ENCODE measurements around the gene CPA4. TPM values are rescaled to one million over a fixed set of nuclear protein-coding genes. Genes with fewer than 3 reads are reported as not detected.
"Not testable (repeated sequence)": the region's sequence is repeated elsewhere in the genome, so short reads cannot be mapped to it uniquely, and the experiment has no call there.

Gene CPA4
- total RNA-seq, 2 donors from 2014 or later, result 9.6 to 10.2 TPM

GRCh38 chr7:130319541-130319940, 26.6 kb downstream of the CPA4 start:
- DNase-seq (no peak), ATAC-seq (no peak)
- no peaks in the 10 kb centered on the region for H3K27me3 ChIP-seq
- TF ChIP-seq POLR2A (IDR thresholded peaks at IDR 0.05) (no peak), CTCF (IDR thresholded peaks at IDR 0.05) (no peak)
- no peak overlapping the region for H3K4me3 ChIP-seq
- H3K27ac ChIP-seq, result no peak overlapping the region
- H3K9me3 ChIP-seq, result no peaks in the 10 kb centered on the region
- 93 to 100% methylated on average over 1 of the region's 1 CpG for WGBS, 2 donors
- intact Hi-C loops (cut with DNase I), result no loop called here
- no peaks in the 10 kb centered on the region for H3K4me1 ChIP-seq
- no peaks in the 10 kb centered on the region for H3K36me3 ChIP-seq (replicated peaks in 1 of 2; ENCODE audit: insufficient read depth in 1 of 2, low read depth in 2 of 2)

GRCh38 chr7:130321542-130322229, 28.7 kb downstream of the CPA4 start:
- intact Hi-C loops (cut with DNase I); ATAC-seq: not testable (repeated sequence)

GRCh38 chr7:130322615-130323014, 29.7 kb downstream of the CPA4 start:
- no peak overlapping the region for H3K27ac ChIP-seq
- H3K36me3 ChIP-seq (replicated peaks in 1 of 2; ENCODE audit: insufficient read depth in 1 of 2, low read depth in 2 of 2), result no peaks in the 10 kb centered on the region
- intact Hi-C loops (cut with DNase I), result no loop called here
- TF ChIP-seq POLR2A (IDR thresholded peaks at IDR 0.05), result no peak
- TF ChIP-seq CTCF (IDR thresholded peaks at IDR 0.05), result no peak
- H3K9me3 ChIP-seq, result no peaks in the 10 kb centered on the region
- ATAC-seq (no peak), DNase-seq (no peak)
- 84 to 88% methylated on average over 7 of the region's 7 CpGs for WGBS, 2 donors
- H3K4me3 ChIP-seq, result no peak overlapping the region
- H3K27me3 ChIP-seq, result no peaks in the 10 kb centered on the region
- H3K4me1 ChIP-seq, result no peaks in the 10 kb centered on the region

More at GRCh38 chr7:130321542-130322229, 28.7 kb downstream of the CPA4 start:
- DNase-seq; H3K4me1 ChIP-seq; H3K27me3 ChIP-seq; H3K4me3 ChIP-seq; H3K9me3 ChIP-seq; H3K36me3 ChIP-seq (replicated peaks in 1 of 2; ENCODE audit: insufficient read depth in 1 of 2, low read depth in 2 of 2); H3K27ac ChIP-seq: not testable (repeated sequence)
- WGBS, 2 donors, result 89% methylated on average over 3 of the region's 3 CpGs

GRCh38 chr7:130324306-130324943, 31.5 kb downstream of the CPA4 start:
- no peaks in the 10 kb centered on the region for H3K9me3 ChIP-seq
- H3K27ac ChIP-seq, result no peak overlapping the region
- intact Hi-C loops (cut with DNase I), result no loop called here
- no peak for TF ChIP-seq POLR2A (IDR thresholded peaks at IDR 0.05)
- TF ChIP-seq CTCF (IDR thresholded peaks at IDR 0.05), result no peak
- DNase-seq (no peak), ATAC-seq (no peak)
- H3K27me3 ChIP-seq, result no peaks in the 10 kb centered on the region
- WGBS, 2 donors, result 88 to 91% methylated on average over 10 of the region's 10 CpGs
- no peak overlapping the region for H3K4me3 ChIP-seq
- no peaks in the 10 kb centered on the region for H3K36me3 ChIP-seq (replicated peaks in 1 of 2; ENCODE audit: insufficient read depth in 1 of 2, low read depth in 2 of 2)
- no peaks in the 10 kb centered on the region for H3K4me1 ChIP-seq

- no peaks in the 10 kb centered on the region for H3K36me3 ChIP-seq (replicated peaks in 1 of 2; ENCODE audit: insufficient read depth in 1 of 2, low read depth in 2 of 2)
- TF ChIP-seq POLR2A (IDR thresholded peaks at IDR 0.05) (no peak), CTCF (IDR thresholded peaks at IDR 0.05) (no peak)
- peaks cover 26% of the 10 kb centered on the region for H3K4me1 ChIP-seq
- DNase-seq (no peak), ATAC-seq (no peak)
- H3K4me3 ChIP-seq, result no peak overlapping the region
- H3K9me3 ChIP-seq, result no peaks in the 10 kb centered on the region
- H3K27ac ChIP-seq, result no peak overlapping the region
- intact Hi-C loops (cut with DNase I), result no loop called here
- WGBS, 2 donors, result 84 to 88% methylated on average over 3 of the region's 3 CpGs
- no peaks in the 10 kb centered on the region for H3K27me3 ChIP-seq
Observed at GRCh38 chr7:130329681-130330080, 36.7 kb downstream of the CPA4 start.
